Islet precursor cell (in vitro differentiated cells): ENCODE results near the gene KRTAP5-11.
"Not testable (repeated sequence)": the region's sequence is repeated elsewhere in the genome, so short reads cannot be mapped to it uniquely, and the experiment has no call there.

Experiments used
- DNase-seq: peaks from one replicate; pipeline ENCODE4 v3.0.0-alpha.2; 2018

KRTAP5-11 gene

DNA sequence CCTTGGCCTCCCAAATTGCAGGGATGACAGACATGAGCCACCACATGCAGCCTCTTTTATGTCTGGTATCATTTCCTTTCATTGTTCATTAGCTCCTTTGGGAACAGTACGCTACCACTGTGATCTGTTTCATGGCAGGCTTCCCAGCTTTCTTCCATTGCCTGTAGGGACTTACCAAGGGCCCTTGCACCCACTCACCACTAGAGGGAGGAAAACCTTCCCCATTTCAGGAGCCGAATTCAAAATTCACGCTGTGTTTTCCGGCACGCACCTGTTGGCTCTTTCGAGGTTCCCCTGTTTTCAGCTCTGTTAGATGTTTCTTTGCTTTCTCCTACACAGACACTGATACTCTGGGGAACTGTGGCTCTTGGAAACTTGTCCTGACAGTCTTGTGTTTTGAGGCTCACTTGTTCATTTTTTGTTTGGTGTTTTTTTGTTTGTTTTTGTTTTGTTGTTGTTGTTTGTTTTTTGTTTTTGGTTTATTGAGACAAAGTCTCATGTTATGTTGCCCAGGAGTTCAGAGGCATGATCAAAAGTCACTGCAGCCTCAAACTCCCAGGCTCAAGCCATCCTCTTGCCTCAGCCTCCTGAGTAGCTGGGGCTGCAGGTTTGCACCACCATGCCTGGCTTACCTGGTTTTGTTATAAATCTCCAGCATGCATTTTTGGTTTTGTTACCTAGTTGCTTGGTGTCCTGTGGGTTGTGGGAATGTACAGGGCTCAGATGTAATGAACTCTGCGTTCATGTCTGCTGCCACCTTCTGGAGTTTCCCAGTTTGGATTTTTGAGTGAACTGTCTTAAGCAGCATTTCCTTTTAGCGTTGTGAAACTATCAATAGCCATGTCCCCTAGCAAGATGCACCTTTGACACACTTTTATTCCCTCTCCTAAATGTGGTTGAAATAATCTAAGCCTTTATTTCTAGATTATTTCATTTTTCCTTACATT is 2.3 kb downstream of the KRTAP5-11 start:
- DNase-seq, result peak; percentile 69

DNA sequence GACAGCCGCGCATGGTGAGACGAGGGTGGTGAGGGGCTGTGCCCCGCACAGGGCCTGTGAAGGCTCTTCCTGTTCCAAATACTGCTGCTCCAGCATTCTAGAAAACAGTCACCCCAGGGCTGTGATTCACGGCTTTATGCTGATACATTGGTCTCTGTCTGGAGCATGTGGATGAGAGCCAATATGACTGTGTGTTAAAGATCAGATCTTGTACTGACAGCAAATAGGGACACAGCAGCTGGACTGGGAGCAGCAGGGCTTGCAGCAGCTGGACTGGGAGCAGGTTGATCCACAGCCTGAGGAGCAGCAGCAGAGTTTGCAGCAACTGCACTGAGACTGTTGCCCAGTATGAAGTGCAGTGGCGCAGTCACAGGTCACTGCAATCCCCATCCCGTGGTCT is 3.2 kb downstream of the KRTAP5-11 start:
- DNase-seq, result not testable (repeated sequence)

DNA sequence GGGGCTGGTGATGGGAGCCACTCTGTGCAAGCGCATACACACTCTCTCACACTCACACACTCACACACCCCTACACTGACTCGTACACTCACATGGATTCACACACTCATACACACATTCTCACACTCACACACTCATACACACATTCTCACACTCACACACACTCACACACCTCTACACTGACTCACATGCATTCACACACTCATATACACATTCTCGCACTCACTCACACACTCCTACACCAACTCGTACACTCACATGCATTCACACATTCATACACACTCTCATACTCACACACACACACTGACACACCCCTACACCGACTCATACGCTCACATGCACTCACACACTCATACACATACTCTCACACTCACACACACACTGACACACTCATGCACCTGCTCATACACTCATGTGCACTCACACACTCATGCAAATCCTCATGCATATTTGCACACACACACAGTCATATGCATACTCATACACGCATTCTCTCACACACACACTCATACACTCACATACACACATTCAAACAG is 5.1 kb downstream of the KRTAP5-11 start:
- no peak for DNase-seq

DNA sequence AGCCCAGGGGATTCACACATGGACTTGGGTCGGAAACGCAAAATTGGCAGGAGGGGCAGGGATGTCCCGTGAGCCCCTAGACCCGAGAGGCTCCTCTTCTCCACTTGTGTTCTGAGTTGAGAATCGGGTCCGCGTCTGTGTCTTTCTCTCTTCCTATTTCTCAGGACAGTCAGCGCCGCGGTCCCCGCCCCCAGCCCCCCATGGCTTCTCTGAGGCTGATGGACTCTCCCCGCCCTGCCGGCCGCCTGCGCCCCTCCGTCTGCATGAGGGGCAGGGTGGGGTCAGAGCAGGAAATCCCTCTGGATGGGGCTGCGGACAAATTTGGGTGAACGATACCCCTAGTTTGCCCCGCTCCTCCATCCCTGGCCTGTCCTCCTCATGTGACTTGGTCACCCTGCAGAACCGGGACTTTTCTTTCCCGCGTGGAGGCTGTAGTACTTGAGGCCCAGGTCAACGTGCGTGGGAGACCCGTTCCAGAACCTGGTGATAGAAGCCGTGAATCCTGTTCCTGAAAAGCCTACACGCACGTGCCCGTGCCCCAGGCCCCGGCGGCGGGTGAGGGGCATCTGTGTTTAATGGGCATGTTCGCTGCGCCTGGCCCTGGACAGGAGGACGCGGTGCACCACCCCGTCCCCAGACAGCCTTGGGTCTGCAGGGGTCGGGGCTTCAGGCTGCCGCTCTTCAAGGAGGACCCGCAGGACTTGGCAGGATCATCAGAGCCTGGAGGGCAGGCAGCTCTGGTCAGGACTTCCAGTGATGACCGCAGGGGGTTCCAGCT is 5.8 kb downstream of the KRTAP5-11 start:
- not testable (repeated sequence) for DNase-seq

DNA sequence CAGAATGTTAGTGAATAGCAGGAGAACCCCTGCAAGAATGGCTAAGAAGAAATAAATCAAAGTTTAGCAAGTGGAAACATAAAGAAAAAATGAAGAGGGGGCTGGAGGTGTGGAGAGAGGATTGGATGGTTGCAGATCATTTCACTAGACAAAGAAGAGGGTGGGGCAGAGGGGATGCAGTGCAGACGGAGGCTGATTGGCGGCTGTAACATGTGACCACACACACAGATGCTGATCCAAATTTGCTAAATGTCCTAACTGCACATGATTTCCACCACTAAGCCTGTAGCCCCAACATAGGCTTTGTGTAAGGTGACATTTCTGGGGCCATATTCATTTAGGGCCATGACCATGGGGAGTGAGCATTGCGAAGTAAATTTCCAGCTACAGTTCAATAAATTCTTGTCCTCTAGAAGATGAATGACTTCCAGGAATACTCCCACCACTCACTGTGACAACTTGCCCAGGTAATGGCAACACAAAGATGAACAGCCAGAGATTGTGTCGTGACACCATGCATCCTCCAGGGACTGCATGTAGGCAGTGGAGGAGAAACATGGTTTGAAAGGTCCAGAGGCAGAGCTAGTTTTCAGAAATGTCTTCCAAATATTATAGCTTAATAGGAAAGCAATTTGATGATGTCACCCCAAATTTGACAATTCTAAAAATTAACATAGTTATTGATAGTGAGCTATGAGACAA is 6.8 kb downstream of the KRTAP5-11 start:
- DNase-seq, result no peak

DNA sequence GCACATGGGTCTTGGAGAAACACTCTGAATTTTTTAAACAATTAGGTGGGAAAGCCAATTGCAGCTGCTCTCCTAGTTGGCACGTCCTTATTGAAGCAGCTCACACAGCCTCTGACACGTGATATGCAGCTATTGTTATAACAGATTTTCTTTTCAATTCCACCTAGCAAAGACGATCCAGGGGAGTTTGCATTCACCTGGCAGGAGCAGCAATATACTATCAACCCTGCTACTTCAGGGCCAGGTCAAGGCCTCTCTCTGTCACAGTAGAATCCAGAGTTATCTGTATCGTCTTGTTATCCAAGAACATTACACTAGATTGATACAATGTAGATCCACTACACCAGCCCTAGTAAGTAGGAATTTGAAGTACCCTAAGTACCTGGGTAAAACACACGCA is 8.3 kb downstream of the KRTAP5-11 start:
- no peak for DNase-seq

DNA sequence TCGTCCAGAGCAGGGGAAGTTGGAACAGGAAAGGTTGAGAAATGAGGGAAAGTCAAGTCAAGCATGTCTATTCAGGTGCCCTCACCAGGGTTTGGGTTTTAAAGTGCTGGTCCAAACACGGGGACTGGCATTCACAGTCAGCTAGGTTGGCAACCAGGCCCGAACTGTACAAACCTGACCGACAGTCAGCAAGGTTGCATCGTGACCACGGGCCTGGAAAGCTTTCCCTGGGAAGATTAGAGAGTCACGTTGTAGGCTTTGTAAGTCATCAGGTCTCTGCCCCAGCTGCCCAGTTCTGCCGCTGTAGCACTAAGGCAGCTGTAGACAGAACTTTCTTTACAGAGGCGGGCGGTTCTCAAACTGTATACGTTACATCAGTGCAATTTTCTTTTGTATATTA is 9.9 kb downstream of the KRTAP5-11 start:
- DNase-seq, result no peak

DNA sequence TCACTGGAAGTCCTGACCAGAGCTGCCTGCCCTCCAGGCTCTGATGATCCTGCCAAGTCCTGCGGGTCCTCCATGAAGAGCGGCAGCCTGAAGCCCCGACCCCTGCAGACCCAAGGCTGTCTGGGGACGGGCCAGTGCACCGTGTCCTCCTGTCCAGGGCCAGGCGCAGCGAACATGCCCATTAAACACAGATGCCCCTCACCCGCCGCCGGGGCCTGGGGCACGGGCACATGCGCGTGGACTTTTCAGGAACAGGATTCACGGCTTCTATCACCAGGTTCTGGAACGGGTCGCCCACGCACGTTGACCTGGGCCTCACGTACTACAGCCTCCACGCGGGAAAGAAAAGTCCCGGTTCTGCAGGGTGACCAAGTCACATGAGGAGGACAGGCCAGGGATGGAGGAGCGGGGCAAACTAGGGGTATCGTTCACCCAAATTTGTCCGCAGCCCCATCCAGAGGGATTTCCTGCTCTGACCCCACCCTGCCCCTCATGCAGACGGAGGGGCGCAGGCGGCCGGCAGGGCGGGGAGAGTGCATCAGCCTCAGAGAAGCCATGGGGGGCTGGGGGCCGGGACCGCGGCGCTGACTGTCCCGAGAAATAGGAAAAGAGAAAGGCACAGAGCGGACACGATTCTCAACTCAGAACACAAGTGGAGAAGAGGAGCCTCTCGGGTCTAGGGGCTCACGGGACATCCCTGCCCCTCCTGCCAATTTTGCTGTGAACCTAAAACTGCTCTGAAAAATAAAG is 11.4 kb downstream of the KRTAP5-11 start:
- DNase-seq, result not testable (repeated sequence)

DNA sequence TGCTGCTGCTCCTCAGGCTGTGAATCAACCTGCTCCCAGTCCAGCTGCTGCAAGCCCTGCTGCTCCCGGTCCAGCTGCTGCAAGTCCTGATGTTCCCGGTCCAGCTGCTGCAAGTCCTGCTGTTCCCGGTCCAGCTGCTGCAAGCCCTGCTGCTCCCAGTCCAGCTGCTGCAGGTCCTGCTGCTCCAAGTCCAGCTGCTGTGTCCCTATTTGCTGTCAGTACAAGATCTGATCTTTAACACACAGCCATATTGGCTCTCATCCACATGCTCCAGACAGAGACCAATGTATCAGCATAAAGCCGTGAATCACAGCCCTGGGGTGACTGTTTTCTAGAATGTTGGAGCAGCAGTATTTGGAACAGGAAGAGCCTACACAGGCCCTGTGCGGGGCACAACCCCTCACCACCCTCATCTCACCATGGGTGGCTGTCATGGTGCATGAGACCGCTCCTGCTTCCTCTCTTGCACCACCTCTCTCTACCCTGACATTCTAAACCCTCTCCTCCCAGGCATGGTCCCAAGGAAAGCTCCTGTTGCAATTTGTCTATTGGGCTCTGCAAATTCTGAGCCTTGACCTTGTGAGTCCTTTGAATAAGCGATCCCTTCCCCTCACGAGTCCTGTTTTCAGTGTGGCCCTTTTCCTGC is 13.8 kb downstream of the KRTAP5-11 start:
- DNase-seq, result no peak

DNA sequence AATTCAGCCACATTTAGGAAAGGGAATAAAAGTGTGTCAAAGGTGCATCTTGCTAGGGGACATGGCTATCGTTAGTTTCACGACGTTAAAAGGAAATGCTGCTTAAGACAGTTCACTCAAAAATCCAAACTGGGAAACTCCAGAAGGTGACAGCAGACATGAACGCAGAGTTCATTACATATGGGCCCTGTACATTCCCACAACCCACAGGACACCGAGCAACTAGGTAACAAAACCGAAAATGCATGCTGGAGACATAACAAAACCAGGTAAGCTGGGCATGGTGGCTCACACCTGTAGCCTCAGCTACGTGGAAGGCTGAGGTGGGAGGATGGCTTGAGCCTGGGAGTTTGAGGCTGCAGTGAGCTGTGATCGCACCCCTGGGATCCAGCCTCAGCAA is 15.0 kb downstream of the KRTAP5-11 start:
- not testable (repeated sequence) for DNase-seq

DNA sequence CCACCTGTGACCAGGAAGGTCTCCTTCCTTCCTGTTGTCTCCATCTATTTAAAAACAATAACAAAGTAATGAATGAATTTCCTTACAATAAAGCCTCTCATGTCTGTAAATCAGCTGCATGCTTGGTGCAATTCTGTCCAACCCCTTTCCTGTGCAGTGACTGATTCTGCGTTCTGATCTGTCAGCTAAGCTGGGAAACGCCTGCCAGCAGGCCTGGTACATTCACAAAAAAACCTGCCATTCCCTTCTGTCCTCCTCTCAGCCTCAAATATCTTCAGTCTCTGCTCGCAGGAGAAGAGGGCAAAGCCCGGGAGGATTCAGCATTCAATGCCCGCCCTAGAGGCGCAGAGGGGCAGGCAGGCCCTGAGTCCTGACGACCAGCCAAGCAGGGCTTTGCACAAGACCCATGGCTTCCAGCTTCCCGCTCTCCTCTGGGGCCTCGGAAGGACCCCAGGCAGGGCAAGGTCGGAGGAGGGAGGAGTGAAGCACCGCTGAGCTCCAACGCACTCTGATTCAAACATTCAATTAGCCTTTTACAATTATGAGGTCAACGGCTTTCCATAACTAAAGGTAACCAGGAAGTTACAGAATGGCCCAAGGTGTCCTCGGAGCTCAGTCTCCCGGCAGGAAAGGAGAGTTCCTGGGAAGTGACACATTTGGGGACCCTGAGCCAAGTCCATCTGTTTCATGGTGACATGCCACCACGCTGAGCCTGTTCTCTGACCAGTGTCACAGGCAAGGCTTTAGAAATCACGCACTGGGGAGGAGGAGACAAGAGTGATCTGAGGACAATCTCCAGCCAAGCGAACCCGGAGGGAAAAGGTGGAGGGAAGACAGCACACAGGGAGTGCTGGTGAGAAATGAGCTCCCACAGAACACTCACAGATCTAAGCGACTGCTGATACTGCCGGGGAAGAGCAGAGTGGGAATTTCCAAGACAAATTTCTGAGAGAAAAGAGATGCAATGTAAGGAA is 15.8 kb downstream of the KRTAP5-11 start:
- peak; percentile 43 for DNase-seq

DNA sequence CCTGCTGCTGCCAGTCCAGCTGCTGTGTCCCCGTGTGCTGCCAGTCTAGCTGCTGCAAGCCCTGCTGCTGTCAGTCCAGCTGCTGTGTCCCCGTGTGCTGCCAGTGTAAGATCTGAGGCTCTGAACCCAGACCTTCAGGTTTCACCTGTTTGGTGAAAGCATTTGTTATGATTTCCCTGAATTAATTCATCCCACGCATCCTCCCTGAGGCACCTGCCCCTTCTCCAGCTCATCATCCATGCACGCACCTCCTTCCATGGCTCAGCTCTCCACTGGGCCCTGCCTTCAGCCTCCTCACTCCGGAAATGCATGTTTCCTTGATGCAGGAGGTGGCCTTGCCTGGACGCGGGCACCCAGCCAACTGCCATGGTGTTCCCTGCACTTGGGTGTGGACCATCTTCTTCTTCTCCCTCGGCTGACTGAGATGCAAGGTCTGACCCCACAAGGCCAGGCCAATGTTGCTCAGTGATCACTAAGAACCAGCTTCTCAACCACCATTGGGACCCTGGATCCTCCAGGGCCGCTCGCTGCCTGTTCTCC is 16.5 kb downstream of the KRTAP5-11 start:
- DNase-seq, result no peak

DNA sequence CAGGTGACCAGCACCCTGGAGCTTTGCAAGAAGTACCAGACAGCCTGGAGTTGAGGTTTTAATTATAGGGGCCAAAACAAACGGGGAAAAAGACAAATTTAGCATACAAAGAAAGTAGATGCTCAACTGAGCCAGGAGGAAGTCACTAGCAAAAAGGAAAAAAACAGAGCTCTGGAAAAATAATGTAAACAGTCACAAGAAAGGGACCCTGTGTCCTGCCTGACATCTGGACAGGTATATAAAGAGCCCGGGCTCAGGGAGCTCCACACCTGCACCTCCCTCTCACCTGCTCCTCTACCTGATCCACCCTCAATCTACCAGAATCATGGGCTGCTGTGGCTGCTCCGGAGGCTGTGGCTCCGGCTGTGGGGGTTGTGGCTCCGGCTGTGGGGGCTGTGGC is 17.4 kb downstream of the KRTAP5-11 start, which contains the start of gene KRTAP5-10:
TSS of gene KRTAP5-10 (plus strand) at position 301 of the 400 bp plus-strand sequence. CDS start at position 326, 25 bp downstream.
- DNase-seq, result peak; percentile 11

DNA sequence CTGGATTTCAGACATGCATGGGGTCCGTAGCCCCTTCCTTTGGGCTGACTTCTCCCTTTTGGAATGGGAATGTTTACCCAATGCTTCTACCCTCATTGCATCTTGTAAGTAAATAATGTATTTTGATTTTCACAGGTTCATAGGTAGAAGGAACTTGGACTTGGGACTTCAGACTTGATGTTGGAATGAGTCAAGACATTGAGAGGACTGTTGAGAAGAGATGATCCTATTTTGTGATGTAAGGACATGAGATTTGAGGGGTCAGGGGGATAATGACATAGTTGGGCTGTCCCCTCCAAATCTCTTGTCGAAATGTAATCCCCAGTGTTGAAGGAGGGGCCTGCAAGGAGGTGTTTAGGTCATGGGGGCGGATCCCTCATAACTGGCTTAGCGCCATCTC is 18.2 kb downstream of the KRTAP5-11 start:
- DNase-seq, result no peak

DNA sequence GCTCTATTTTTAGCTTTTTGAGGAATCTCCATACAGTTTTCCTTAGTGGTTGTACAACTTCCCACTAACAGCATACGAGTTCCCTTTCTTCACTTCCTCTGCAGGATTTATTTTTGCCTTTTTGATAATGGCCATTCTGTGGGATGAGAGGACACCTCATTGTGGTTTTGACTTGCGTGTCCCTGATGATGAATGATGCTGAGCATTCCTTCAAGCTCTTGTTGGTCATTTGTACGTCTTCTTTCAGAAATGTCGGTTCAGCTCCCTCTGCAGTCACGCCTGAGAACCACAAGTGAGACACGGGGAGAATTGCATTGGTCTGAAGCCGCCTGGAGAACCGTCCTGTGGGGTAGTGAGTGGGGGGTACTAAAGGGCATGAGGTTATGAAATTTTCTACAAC is 19.3 kb downstream of the KRTAP5-11 start:
- DNase-seq, result peak; percentile 67

DNA sequence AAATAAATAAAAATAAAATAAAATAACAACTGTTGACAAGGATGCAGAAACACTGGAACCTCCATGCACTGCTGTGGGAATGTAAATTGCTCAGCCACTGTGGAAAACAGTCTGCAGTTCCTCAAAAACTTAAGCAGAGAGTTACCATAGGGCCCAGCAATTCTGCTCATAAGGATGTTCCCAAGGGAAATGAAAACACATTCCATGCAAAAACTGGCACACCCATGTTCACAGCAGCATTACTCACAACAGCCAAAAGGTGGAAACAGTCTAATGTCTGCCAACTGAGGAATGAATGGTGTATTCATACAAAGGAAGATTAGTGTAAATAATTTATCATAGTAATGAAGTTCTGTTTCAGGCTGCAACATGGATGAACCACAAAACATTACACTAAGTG is 20.6 kb downstream of the KRTAP5-11 start:
- DNase-seq, result peak; percentile 5

DNA sequence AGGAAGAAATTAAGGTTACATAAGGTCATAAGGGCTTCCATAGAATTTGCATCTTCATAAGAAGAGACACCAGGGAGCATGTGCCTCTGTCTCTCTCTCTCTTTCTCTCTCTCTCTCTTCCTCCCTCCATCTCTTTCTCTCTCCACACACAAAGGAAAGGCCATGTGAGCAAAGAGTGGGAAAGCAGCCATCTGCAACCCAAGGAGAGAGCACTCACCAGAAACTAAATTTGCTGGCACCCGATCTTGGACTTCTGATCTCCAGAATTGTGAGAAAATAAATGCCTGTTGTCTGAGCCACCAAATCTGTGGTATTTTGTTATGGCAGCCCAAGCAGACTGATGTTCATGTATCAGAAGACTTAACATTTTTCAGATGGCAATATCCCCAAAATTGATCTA is 23.7 kb downstream of the KRTAP5-11 start:
- DNase-seq, result peak; percentile 9

DNA sequence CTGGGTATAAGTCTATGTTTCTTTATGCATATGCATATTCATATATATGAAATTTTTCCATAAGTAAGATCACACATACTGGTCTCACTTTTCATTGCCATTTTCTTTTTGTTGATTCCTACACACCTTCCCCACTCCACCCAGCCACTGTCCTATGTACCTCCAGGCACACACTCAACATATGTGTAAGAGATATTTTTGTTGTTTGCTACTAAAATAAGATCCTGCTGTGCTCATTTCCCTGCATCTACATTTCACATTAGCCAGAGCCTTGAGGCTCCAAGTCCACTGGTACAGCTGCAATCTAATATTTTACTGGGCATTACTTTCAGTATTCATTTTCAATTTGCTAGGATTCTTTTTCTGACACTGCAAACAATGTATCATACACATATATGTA is 25.4 kb downstream of the KRTAP5-11 start:
- DNase-seq, result peak; percentile 2

DNA sequence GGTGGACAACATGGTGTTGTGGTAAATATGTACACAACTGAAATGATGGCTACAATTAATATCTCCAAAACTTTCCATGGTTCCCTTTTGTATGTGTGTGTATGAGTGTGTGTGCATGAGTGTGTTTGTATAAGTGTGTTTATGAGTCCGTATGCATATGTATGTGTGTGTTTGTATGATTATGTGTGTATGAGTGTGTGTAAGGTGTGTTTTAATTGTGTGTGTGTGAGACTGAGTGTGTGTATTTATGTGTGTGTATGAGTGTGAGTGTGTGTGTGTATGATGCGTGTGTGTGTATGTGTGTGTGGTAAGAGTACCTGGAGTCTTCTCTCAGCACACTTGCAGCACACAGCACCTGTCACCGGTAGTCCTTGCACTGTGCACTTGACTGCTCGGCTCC is 26.7 kb downstream of the KRTAP5-11 start:
- peak; percentile 5 for DNase-seq

DNA sequence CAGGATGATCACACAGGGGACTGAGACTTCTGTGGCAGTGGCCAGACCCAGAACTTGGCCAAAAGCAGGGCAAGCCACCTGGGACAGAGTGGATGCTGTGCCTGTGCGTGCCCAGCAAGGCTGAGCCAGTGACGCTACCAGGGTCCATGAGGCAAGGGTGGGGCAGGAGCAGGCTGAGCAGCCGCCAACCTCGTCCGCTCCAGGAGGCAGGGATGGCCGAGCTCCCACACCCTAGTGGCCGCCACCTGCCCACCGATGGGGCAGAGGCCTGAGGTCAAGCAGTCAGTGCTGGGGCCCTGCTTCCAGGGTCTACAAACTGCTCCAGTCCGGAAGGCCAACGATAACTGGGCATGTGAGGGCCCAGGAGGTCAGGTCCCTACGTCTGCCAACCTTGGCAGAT is 27.2 kb downstream of the KRTAP5-11 start:
- no peak for DNase-seq
